B cell (primary cell): ENCODE measurements around the gene ZACN. TPM values are rescaled to one million over a fixed set of nuclear protein-coding genes. Genes with fewer than 3 reads are reported as not detected.

ENCODE experiments used
- ATAC-seq: fragments of 200-7000 bp; cut with Tn5 transposase; one replicate; pipeline ENCODE4 v1.10.0; 2021; ENCODE audit warnings: low read depth, mild to moderate bottlenecking, moderate number of reproducible peaks, moderate library complexity
- CTCF ChIA-PET: fragments of 350-600 bp; sonication (Branson Sonifier 250); formaldehyde crosslinking; loops from one replicate; lab custom pipeline; 2021; ENCODE audit warnings: antibody characterized with exemption, inconsistent platforms; lab: Charles Lee
- POLR2A ChIA-PET: fragments of 350-600 bp; sonication (Branson Sonifier 250); formaldehyde crosslinking; loops from one replicate; lab custom pipeline; 2021; ENCODE audit warnings: antibody characterized with exemption; lab: Charles Lee
- DNase-seq: peaks from one replicate; pipeline ENCODE4 v3.0.0; 2013
- H2AFZ ChIP-seq: 2 replicates; pipeline ENCODE4 v1.6.1; 2012; ENCODE audit warnings: mild to moderate bottlenecking, low read depth, low read length; ENCODE audit not compliant: insufficient read depth, poor library complexity, severe bottlenecking
- H3K27ac ChIP-seq, 2 donors: 1 replicate in 1 of 2; 2 replicates in 1 of 2; pipeline ENCODE4 v1.5.1; 2012 to 2013; ENCODE audit warnings: low read length in 2 of 2, mild to moderate bottlenecking in 2 of 2, moderate library complexity in 1 of 2
- H3K27me3 ChIP-seq, 4 experiments: fragments of 200-600 bp in 1 of 4; sonication (generic) in 1 of 4; replicated peaks in 1 of 4; 1 replicate in 2 of 4; 2 replicates in 2 of 4; pipeline versions ENCODE4 v1.6.1 to v1.7.0; 2013 to 2016; ENCODE audit warnings: low read length in 3 of 4, mild to moderate bottlenecking in 2 of 4, mixed read lengths in 1 of 4, moderate library complexity in 1 of 4; ENCODE audit not compliant: insufficient read depth in 4 of 4, control insufficient read depth in 3 of 4; ENCODE audit errors: control extremely low read depth in 1 of 4
- H3K36me3 ChIP-seq, 2 experiments: replicated peaks in 1 of 2; 1 replicate in 1 of 2; 2 replicates in 1 of 2; pipeline versions ENCODE4 v1.6.1 to v1.7.1; 2013; ENCODE audit warnings: low read length in 1 of 2; ENCODE audit not compliant: insufficient read depth in 2 of 2, control insufficient read depth in 1 of 2; ENCODE audit errors: control extremely low read depth in 1 of 2, extremely low read depth in 1 of 2
- H3K4me1 ChIP-seq, 2 donors: fragments of 200-600 bp in 1 of 2; sonication (generic) in 1 of 2; 1 replicate in 1 of 2; 2 replicates in 1 of 2; pipeline versions ENCODE4 v1.5.1 to v1.6.1; 2013 to 2017; ENCODE audit warnings: low read length in 2 of 2; ENCODE audit not compliant: control insufficient read depth in 2 of 2, insufficient read depth in 2 of 2
- H3K4me2 ChIP-seq: replicated peaks from 2 replicates; pipeline ENCODE3; 2012; ENCODE audit warnings: mild to moderate bottlenecking, low read depth, low read length; ENCODE audit not compliant: poor library complexity, severe bottlenecking
- H3K4me3 ChIP-seq, 5 experiments: fragments of 200-600 bp in 1 of 5; sonication (generic) in 1 of 5; 1 replicate in 3 of 5; 2 replicates in 2 of 5; pipeline versions ENCODE4 v1.5.1 to v1.7.0; 2011 to 2016; ENCODE audit warnings: low read length in 4 of 5, mild to moderate bottlenecking in 4 of 5, low read depth in 2 of 5, control low read depth in 1 of 5, moderate library complexity in 1 of 5; ENCODE audit not compliant: insufficient read depth in 1 of 5; ENCODE audit errors: control extremely low read depth in 1 of 5, extremely low read depth in 1 of 5
- H3K79me2 ChIP-seq: fragments of 200-600 bp; sonication (generic); one replicate; pipeline ENCODE4 v1.6.0; 2016; ENCODE audit warnings: low read length; ENCODE audit not compliant: control insufficient read depth, insufficient read depth
- H3K9ac ChIP-seq: fragments of 200-600 bp; sonication (generic); 2 replicates; pipeline ENCODE4 v1.6.1; 2017; ENCODE audit warnings: mild to moderate bottlenecking, low read length, moderate library complexity
- H3K9me3 ChIP-seq, 3 donors: one replicate each; pipeline versions ENCODE4 v1.6.1 to v1.7.1; 2013; ENCODE audit warnings: low read length in 2 of 3; ENCODE audit not compliant: control insufficient read depth in 2 of 3, insufficient read depth in 1 of 3; ENCODE audit errors: control extremely low read depth in 1 of 3
- H4K20me1 ChIP-seq: 2 replicates; pipeline ENCODE4 v1.6.0; 2012; ENCODE audit warnings: mild to moderate bottlenecking, low read length; ENCODE audit not compliant: insufficient read depth, control insufficient read depth, poor library complexity, severe bottlenecking
- H3K27ac Mint-ChIP-seq: one replicate; pipeline ENCODE4 v1.8.0; 2021; ENCODE audit warnings: mixed read lengths
- H3K27me3 Mint-ChIP-seq: one replicate; pipeline ENCODE4 v1.8.0; 2021; ENCODE audit warnings: mixed read lengths
- H3K4me1 Mint-ChIP-seq: one replicate; pipeline ENCODE4 v1.8.0; 2021; ENCODE audit warnings: mixed read lengths
- H3K4me3 Mint-ChIP-seq: one replicate; pipeline ENCODE4 v1.8.0; 2021; ENCODE audit warnings: mixed read lengths
- H3K9me3 Mint-ChIP-seq: one replicate; pipeline ENCODE4 v1.8.0; 2022; ENCODE audit warnings: mixed read lengths; ENCODE audit not compliant: insufficient read depth
- CTCF ChIP-seq: fragments of 200-600 bp; IDR thresholded peaks from one replicate; pipeline ENCODE4 v1.8.0; 2022; ENCODE audit warnings: antibody characterized with exemption, mild to moderate bottlenecking
- EZH2 ChIP-seq: IDR thresholded peaks from 2 replicates; pipeline ENCODE4 v1.6.1; 2012; ENCODE audit warnings: borderline replicate concordance, low read depth, mild to moderate bottlenecking, moderate library complexity, low read length; ENCODE audit not compliant: insufficient read depth, poor library complexity, severe bottlenecking
- WGBS: methylation state at CpG from one replicate; pipeline ENCODE4 v1.1.5; 2013; ENCODE audit warnings: missing lambda C conversion rate; ENCODE audit not compliant: insufficient coverage; 5-methylcytosine and 5-hydroxymethylcytosine counted together
- intact Hi-C: fragments of 100-400 bp; cut with micrococcal nuclease; formaldehyde crosslinking; loops from one replicate; pipeline ENCODE4 v1.10.0; 2022
- polyA plus RNA-seq: library from polyadenylated mRNA; depleted of rRNA; stranded (reverse); fragments of >200 nt; gene quantifications from 2 replicates; pipeline ENCODE4 v1.2.3, GENCODE V29; 2012
- total RNA-seq, 2 donors: library from RNA; stranded (reverse); fragments of 120-200 nt in 1 of 2; gene quantifications; 1 replicate in 1 of 2; 2 replicates in 1 of 2; pipeline versions ENCODE4 v1.2.3 to v1.2.4, GENCODE V29; 2013 to 2022

ZACN gene
- total and polyA plus RNA-seq, 2 donors (not counting 1 experiment from before 2014, with no cell fraction given), result 0.37 to 0.45 TPM

DNA sequence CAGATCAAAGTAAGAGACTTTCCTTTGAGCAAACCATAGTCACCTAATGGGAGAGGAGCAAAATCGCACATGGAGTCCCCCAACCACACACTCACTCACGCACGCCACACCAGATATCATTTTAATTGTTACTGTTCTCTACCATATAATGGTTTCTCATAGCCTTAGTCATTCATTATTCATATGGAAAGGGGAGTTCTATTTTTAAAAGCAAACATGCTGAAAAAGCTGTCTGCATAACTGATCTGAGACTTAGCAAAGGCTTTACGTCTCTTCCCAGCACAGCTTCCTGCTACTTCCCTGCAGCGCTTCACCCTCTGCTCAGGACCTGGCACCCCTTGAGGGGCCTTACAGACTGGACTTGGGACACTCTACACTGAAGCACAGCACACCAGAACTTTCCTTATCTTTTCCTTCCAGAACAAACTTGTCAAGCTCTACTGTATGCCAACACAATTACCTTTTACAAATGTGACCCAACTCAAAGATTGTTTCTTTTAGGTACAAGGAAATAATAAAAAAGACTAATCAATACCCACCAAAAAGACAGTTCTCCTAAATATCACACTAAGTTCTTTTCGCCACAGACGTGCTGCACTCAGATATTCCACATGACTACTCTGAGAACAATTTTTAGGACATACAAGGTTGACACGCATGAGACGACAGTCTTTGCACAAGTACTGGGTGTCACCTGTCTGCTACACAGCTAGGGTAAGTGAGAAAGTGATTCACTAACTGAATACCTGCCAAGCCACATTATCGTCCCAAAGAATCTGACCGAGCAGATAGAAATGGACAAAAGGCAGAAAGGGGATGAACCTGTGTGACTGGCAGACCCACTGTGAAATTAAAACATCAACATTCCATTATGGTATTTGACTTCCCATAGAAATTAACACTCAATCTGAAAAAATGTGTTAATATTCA lies 28.2 kb upstream of the ZACN start:
- Mint-ChIP-seq H3K27me3 (no peaks in the 10 kb centered on the region), H3K4me3 (no peak overlapping the region), H3K4me1 (peaks cover 6% of the 10 kb centered on the region), H3K9me3 (no peaks in the 10 kb centered on the region), H3K27ac (no peak overlapping the region)
- H3K9ac ChIP-seq, result no peak overlapping the region
- H3K4me3 ChIP-seq, result no peak overlapping the region
- H2AFZ ChIP-seq, result no peak overlapping the region
- CTCF ChIA-PET, result interaction anchor here (0.5 kb wide), 1 partner anchor 47 kb away, joined by 3 read pairs; no protein-coding TSS in a partner anchor
- peaks cover 7% of the 10 kb centered on the region for H3K79me2 ChIP-seq
- no peaks in the 10 kb centered on the region for H3K27me3 ChIP-seq
- H4K20me1 ChIP-seq, result peaks cover 14% of the 10 kb centered on the region
- POLR2A ChIA-PET, result no interaction called here
- TF ChIP-seq CTCF, result no peak
- no peak for TF ChIP-seq EZH2
- H3K4me2 ChIP-seq, result no peak overlapping the region
- ATAC-seq (no peak), DNase-seq (no peak)
- intact Hi-C loops, result no loop called here
- H3K9me3 ChIP-seq, result no peaks in the 10 kb centered on the region
- 100% methylated on average over 4 of the region's 11 CpGs for WGBS
- no peak overlapping the region for H3K27ac ChIP-seq
- peaks cover 20 to 77% of the 10 kb centered on the region in 2 experiments for H3K36me3 ChIP-seq
- H3K4me1 ChIP-seq, result no peaks in the 10 kb centered on the region

DNA sequence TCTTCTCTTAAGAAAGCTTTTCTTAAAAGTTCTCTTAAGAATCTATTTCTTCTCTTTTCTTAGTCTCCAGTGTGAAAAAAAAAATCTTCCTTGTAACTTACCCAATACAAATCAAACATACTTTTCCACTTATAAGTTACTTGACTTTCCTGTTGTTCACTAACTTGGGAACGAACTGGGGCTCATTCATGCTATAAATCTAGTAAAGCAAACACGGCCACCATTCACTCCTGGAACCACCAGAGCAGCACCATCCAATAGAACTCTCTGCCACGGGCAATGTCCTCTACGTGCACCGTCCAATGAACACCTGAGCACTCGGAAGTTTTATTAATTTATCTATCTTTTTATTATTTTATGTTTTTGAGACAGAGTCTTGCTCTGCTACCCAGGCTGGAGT lies 27.4 kb upstream of the ZACN start:
- H3K4me1 Mint-ChIP-seq, result peaks cover 6% of the 10 kb centered on the region
- ChIA-PET POLR2A (no interaction called here), CTCF (no interaction called here)
- no peak overlapping the region for H3K4me3 Mint-ChIP-seq
- ATAC-seq (no peak), DNase-seq (no peak)
- TF ChIP-seq EZH2 (no peak), CTCF (no peak)
- H3K27ac ChIP-seq, result no peak overlapping the region
- no peak overlapping the region for H3K4me2 ChIP-seq
- H3K27me3 Mint-ChIP-seq, result no peaks in the 10 kb centered on the region
- intact Hi-C loops, result no loop called here
- no peak overlapping the region for H2AFZ ChIP-seq
- H3K9me3 ChIP-seq, result no peaks in the 10 kb centered on the region
- no peak overlapping the region for H3K9ac ChIP-seq
- 81% methylated on average over 2 of the region's 6 CpGs for WGBS
- H3K36me3 ChIP-seq, result peaks cover 20 to 77% of the 10 kb centered on the region in 2 experiments
- no peaks in the 10 kb centered on the region for H3K4me1 ChIP-seq
- H3K4me3 ChIP-seq, result no peak overlapping the region
- H3K9me3 Mint-ChIP-seq, result no peaks in the 10 kb centered on the region
- H4K20me1 ChIP-seq, result peaks cover 14% of the 10 kb centered on the region
- H3K79me2 ChIP-seq, result peaks cover 7% of the 10 kb centered on the region
- no peaks in the 10 kb centered on the region for H3K27me3 ChIP-seq
- H3K27ac Mint-ChIP-seq, result no peak overlapping the region
